Gastroesophageal sphincter (tissue), 4 donors: Measurements from ENCODE around the gene RAD51B. TPM values are rescaled to one million over a fixed set of nuclear protein-coding genes. Genes with fewer than 3 reads are reported as not detected.
A peak's percentile ranks its signal among the peaks of the same experiment; 100 is the strongest.

ENCODE experiments used
- ATAC-seq: fragments of 150-250 bp; one replicate; pipeline ENCODE4 v1.9.1; 2016; ENCODE audit warnings: mild to moderate bottlenecking, moderate library complexity
- H3K27ac ChIP-seq, 4 donors: fragments of 200-600 bp; sonication (generic) in 3 of 4; 1 replicate in 3 of 4; 2 replicates in 1 of 4; pipeline ENCODE4 v1.5.1; 2016 to 2019
- H3K27me3 ChIP-seq: fragments of 200-600 bp; sonication (generic); one replicate; pipeline ENCODE4 v1.5.1; 2019
- H3K36me3 ChIP-seq, 2 donors: fragments of 200-600 bp; sonication (generic); one replicate each; pipeline ENCODE4 v1.5.1; 2019; ENCODE audit warnings: control low read depth in 1 of 2
- H3K4me1 ChIP-seq, 3 donors: fragments of 200-600 bp; sonication (generic); 1 replicate in 2 of 3; 2 replicates in 1 of 3; pipeline ENCODE4 v1.5.1; 2016 to 2019; ENCODE audit warnings: control low read depth in 2 of 3
- H3K4me3 ChIP-seq, 2 donors: fragments of 200-600 bp; sonication (generic); one replicate each; pipeline ENCODE4 v1.5.1; 2019; ENCODE audit warnings: mild to moderate bottlenecking in 1 of 2, moderate library complexity in 1 of 2
- H3K9me3 ChIP-seq, 3 donors: fragments of 200-600 bp; sonication (generic); one replicate each; pipeline ENCODE4 v1.5.1; 2017 to 2019; ENCODE audit warnings: control low read depth in 2 of 3
- CTCF ChIP-seq, 4 experiments: fragments of 200-600 bp in 2 of 4; fragments of 450-650 bp in 2 of 4; sonication (generic) in 1 of 4; IDR thresholded peaks; one replicate each; pipeline ENCODE4 v1.5.1; 2017 to 2019; ENCODE audit warnings: antibody characterized with exemption in 4 of 4, mild to moderate bottlenecking in 2 of 4, moderate library complexity in 2 of 4
- EP300 ChIP-seq: sonication (generic); formaldehyde crosslinking; IDR thresholded peaks from one replicate; pipeline ENCODE4 v1.6.1; 2017; ENCODE audit warnings: antibody characterized with exemption, mild to moderate bottlenecking
- POLR2A ChIP-seq, 2 donors: fragments of 450-650 bp; IDR thresholded peaks; one replicate each; pipeline ENCODE4 v1.6.1; 2017; ENCODE audit warnings: antibody characterized with exemption in 2 of 2, mild to moderate bottlenecking in 2 of 2, moderate library complexity in 1 of 2
- POLR2AphosphoS5 ChIP-seq: sonication (generic); formaldehyde crosslinking; IDR thresholded peaks from one replicate; pipeline ENCODE4 v1.6.1; 2017; ENCODE audit warnings: antibody characterized with exemption
- WGBS, 2 donors: methylation state at CpG; one replicate each; pipeline ENCODE4 v1.1.5; 2018; ENCODE audit warnings: low coverage in 1 of 2; 5-methylcytosine and 5-hydroxymethylcytosine counted together
- total RNA-seq, 4 donors: library from RNA; depleted of rRNA; stranded (reverse); fragments of >200 nt; gene quantifications; one replicate each; pipeline ENCODE4 v1.1.0, GENCODE V29; 2016

RAD51B gene
- total RNA-seq, 4 donors from 2014 or later = 5.1 to 7.0 (median 6.0) TPM

DNA sequence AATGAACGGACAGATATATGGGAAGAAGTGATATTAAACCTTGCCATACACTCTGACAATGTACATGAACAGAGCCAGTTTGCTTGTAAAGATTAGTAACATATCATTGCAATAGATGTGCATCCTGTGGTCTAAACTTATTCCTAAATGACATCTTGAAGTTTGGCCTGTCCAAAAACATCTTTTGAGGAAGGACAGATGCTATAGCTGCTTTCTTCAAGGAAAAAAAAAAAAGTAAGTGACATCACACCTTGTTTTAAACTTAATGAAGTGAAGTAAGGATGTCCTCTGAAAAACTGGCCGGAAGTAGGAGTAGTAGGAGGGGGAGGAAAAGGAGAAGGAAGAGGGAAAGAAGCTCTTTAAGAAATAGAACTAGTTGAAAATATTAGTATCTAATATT is 132.8 kb downstream of the RAD51B start:
- Histone ChIP-seq H3K9me3 (peaks cover 0 to 6% (median 0%) of the 10 kb centered on the region in 3 donors), H3K4me3 (no peak overlapping the region), H3K4me1 (no peaks in the 10 kb centered on the region), H3K27ac (no peak overlapping the region), H3K27me3 (no peaks in the 10 kb centered on the region), H3K36me3 (no peaks in the 10 kb centered on the region)
- no peak for TF ChIP-seq POLR2AphosphoS5
- TF ChIP-seq POLR2A (IDR thresholded peaks at IDR 0.05) = no peak
- TF ChIP-seq CTCF (IDR thresholded peaks at IDR 0.05) = no peak
- TF ChIP-seq EP300 = no peak
- no peak for ATAC-seq
- WGBS, 2 donors = 72 to 73% methylated on average over 2 of the region's 2 CpGs

GRCh38 chr14:67952786-67953185 is 133.2 kb downstream of the RAD51B start:
- Histone ChIP-seq H3K4me1 (no peaks in the 10 kb centered on the region), H3K9me3 (peaks cover 0 to 6% (median 0%) of the 10 kb centered on the region in 3 donors), H3K27ac (no peak overlapping the region), H3K27me3 (no peaks in the 10 kb centered on the region), H3K36me3 (no peaks in the 10 kb centered on the region), H3K4me3 (no peak overlapping the region)
- no peak for ATAC-seq
- TF ChIP-seq EP300 = no peak
- TF ChIP-seq POLR2AphosphoS5 = no peak
- TF ChIP-seq POLR2A (IDR thresholded peaks at IDR 0.05) = no peak
- TF ChIP-seq CTCF (IDR thresholded peaks at IDR 0.05) = no peak

GRCh38 chr14:67955261-67955660 is 135.7 kb downstream of the RAD51B start:
- H3K27me3 ChIP-seq = no peaks in the 10 kb centered on the region
- no peaks in the 10 kb centered on the region for H3K36me3 ChIP-seq
- TF ChIP-seq EP300 (no peak), CTCF (IDR thresholded peaks at IDR 0.05) (no peak), POLR2AphosphoS5 (no peak), POLR2A (IDR thresholded peaks at IDR 0.05) (no peak)
- H3K9me3 ChIP-seq = no peaks in the 10 kb centered on the region
- H3K27ac ChIP-seq = no peak overlapping the region
- H3K4me3 ChIP-seq = no peak overlapping the region
- no peak for ATAC-seq
- no peaks in the 10 kb centered on the region for H3K4me1 ChIP-seq

- no peaks in the 10 kb centered on the region for H3K27me3 ChIP-seq
- no peak for TF ChIP-seq POLR2AphosphoS5
- TF ChIP-seq POLR2A (IDR thresholded peaks at IDR 0.05) = no peak
- TF ChIP-seq CTCF (IDR thresholded peaks at IDR 0.05) = no peak
- no peak for TF ChIP-seq EP300
- peak overlapping the region in 1 of 4 donors; percentile 42 for H3K27ac ChIP-seq
- no peaks in the 10 kb centered on the region for H3K36me3 ChIP-seq
- peaks cover 0 to 7% (median 0%) of the 10 kb centered on the region in 3 donors for H3K4me1 ChIP-seq
- no peak for ATAC-seq
- no peak overlapping the region for H3K4me3 ChIP-seq
- H3K9me3 ChIP-seq = no peaks in the 10 kb centered on the region
- 46 to 57% methylated on average over 3 of the region's 3 CpGs for WGBS, 2 donors
Observed at GRCh38 chr14:67957946-67958345, 138.4 kb downstream of the RAD51B start.

DNA sequence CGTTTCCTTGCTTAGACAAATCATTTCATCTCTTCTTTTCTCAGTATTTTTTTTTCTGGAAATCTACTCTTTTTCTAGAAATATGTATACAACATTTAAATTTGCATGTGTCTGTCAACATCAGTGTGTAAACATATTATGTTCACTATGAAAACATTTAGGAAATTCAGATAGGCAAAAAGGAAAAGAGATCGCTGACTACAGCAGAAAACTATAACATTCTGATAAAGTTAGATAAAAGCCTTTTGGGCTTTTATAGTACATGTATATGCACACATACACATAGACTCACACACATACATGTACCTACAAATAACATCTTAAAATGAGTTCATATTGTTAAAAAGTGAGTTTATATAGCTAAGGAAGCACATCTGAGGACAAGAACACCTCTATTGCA is 142.1 kb downstream of the RAD51B start:
- TF ChIP-seq EP300 = no peak
- no peak for TF ChIP-seq POLR2A (IDR thresholded peaks at IDR 0.05)
- no peak for TF ChIP-seq POLR2AphosphoS5
- no peak for TF ChIP-seq CTCF (IDR thresholded peaks at IDR 0.05)
- H3K36me3 ChIP-seq = no peaks in the 10 kb centered on the region
- H3K27ac ChIP-seq = peak overlapping the region in 1 of 4 donors; percentile 28
- H3K4me3 ChIP-seq = no peak overlapping the region
- H3K9me3 ChIP-seq = no peaks in the 10 kb centered on the region
- ATAC-seq = no peak
- 83 to 94% methylated on average over 2 of the region's 2 CpGs for WGBS, 2 donors
- no peaks in the 10 kb centered on the region for H3K27me3 ChIP-seq
- peaks cover 0 to 31% (median 0%) of the 10 kb centered on the region in 3 donors for H3K4me1 ChIP-seq
